ENCODE measurements around the gene NSD1. TPM values are rescaled to one million over a fixed set of nuclear protein-coding genes. Genes with fewer than 3 reads are reported as not detected.

NSD1 gene
- total RNA-seq, 1 experiment from 2014 or later, result 48.9 TPM

GRCh38 chr5:177093082-177093712, 40.4 kb upstream of the NSD1 start:
- no peak overlapping the region for H3K27ac ChIP-seq (ENCODE audit: low read length)
- H3K4me1 ChIP-seq (ENCODE audit: insufficient read depth, low read length), result no peaks in the 10 kb centered on the region
- no peaks in the 10 kb centered on the region for H3K9me2 ChIP-seq (replicated peaks; ENCODE audit: low read length)
- no peak overlapping the region for H3K4me2 ChIP-seq (ENCODE audit: low read length)
- no peak overlapping the region for H3K9ac ChIP-seq (ENCODE audit: low read length)
- no peaks in the 10 kb centered on the region for H4K20me1 ChIP-seq (ENCODE audit: low read length)
- H2AFZ ChIP-seq (ENCODE audit: low read length), result no peak overlapping the region
- no peaks in the 10 kb centered on the region for H3F3A ChIP-seq (ENCODE audit: low read length, unreplicated experiment)
- no TSS peak for BruUV-seq (replicated peaks)
- intact Hi-C loops (cut with micrococcal nuclease), result no loop called here
- no peak for TF ChIP-seq CTCF (conservative IDR thresholded peaks at IDR 0.05; ENCODE audit: low read depth, low read length)
- H3K79me2 ChIP-seq (ENCODE audit: low read length), result no peaks in the 10 kb centered on the region
- no peak overlapping the region for H3K4me3 ChIP-seq (ENCODE audit: low read length)
- CTCF ChIA-PET, result no interaction called here
- H3K9me3 ChIP-seq (ENCODE audit: low read length), result no peaks in the 10 kb centered on the region
- DNase-seq, result no peak
- no peaks in the 10 kb centered on the region for H3K27me3 ChIP-seq (ENCODE audit: low read length)
- no peaks in the 10 kb centered on the region for H3K36me3 ChIP-seq (ENCODE audit: low read depth, low read length)
- ATAC-seq, result no peak
- POLR2A ChIA-PET (ENCODE audit: unreplicated experiment), result no interaction called here

- Histone ChIP-seq H3K9me2 (replicated peaks; ENCODE audit: low read length) (no peaks in the 10 kb centered on the region), H3F3A (ENCODE audit: low read length, unreplicated experiment) (no peaks in the 10 kb centered on the region), H3K36me3 (ENCODE audit: low read depth, low read length) (no peaks in the 10 kb centered on the region), H3K4me2 (ENCODE audit: low read length) (no peak overlapping the region), H3K27ac (ENCODE audit: low read length) (no peak overlapping the region), H3K4me3 (ENCODE audit: low read length) (no peak overlapping the region), H3K4me1 (ENCODE audit: insufficient read depth, low read length) (no peaks in the 10 kb centered on the region), H3K9me3 (ENCODE audit: low read length) (no peaks in the 10 kb centered on the region), H3K79me2 (ENCODE audit: low read length) (no peaks in the 10 kb centered on the region), H3K9ac (ENCODE audit: low read length) (no peak overlapping the region), H3K27me3 (ENCODE audit: low read length) (no peaks in the 10 kb centered on the region), H4K20me1 (ENCODE audit: low read length) (no peaks in the 10 kb centered on the region), H2AFZ (ENCODE audit: low read length) (no peak overlapping the region)
- ChIA-PET POLR2A (ENCODE audit: unreplicated experiment) (no interaction called here), CTCF (no interaction called here)
- no peak for DNase-seq
- intact Hi-C loops (cut with micrococcal nuclease), result no loop called here
- TF ChIP-seq CTCF (conservative IDR thresholded peaks at IDR 0.05; ENCODE audit: low read depth, low read length) (no peak), EZH2 (IDR thresholded peaks at IDR 0.05; ENCODE audit: low read length, unreplicated experiment) (no peak), EZH2phosphoT487 (IDR thresholded peaks at IDR 0.05; ENCODE audit: borderline replicate concordance, low read length) (no peak)
- no peak for ATAC-seq
- no TSS peak for BruUV-seq (replicated peaks)
Observed at GRCh38 chr5:177093803-177094202, 39.8 kb upstream of the NSD1 start.

- intact Hi-C loops (cut with micrococcal nuclease), result no loop called here
- H3K4me1 ChIP-seq (ENCODE audit: insufficient read depth, low read length), result no peaks in the 10 kb centered on the region
- ATAC-seq (no peak), DNase-seq (no peak)
- ChIA-PET POLR2A (ENCODE audit: unreplicated experiment) (no interaction called here), CTCF (no interaction called here)
- no peak overlapping the region for H3K27ac ChIP-seq (ENCODE audit: low read length)
- no peak for TF ChIP-seq EZH2 (IDR thresholded peaks at IDR 0.05; ENCODE audit: low read length, unreplicated experiment)
- TF ChIP-seq EZH2phosphoT487 (IDR thresholded peaks at IDR 0.05; ENCODE audit: borderline replicate concordance, low read length), result no peak
- no peak for TF ChIP-seq CTCF (conservative IDR thresholded peaks at IDR 0.05; ENCODE audit: low read depth, low read length)
- no peaks in the 10 kb centered on the region for H3K27me3 ChIP-seq (ENCODE audit: low read length)
- BruUV-seq (replicated peaks), result no TSS peak
- H3K79me2 ChIP-seq (ENCODE audit: low read length), result no peaks in the 10 kb centered on the region
- no peak overlapping the region for H3K9ac ChIP-seq (ENCODE audit: low read length)
- no peaks in the 10 kb centered on the region for H3K9me3 ChIP-seq (ENCODE audit: low read length)
- H3K4me2 ChIP-seq (ENCODE audit: low read length), result no peak overlapping the region
- H3K4me3 ChIP-seq (ENCODE audit: low read length), result no peak overlapping the region
- no peak overlapping the region for H2AFZ ChIP-seq (ENCODE audit: low read length)
- no peaks in the 10 kb centered on the region for H3F3A ChIP-seq (ENCODE audit: low read length, unreplicated experiment)
- no peaks in the 10 kb centered on the region for H4K20me1 ChIP-seq (ENCODE audit: low read length)
- no peaks in the 10 kb centered on the region for H3K36me3 ChIP-seq (ENCODE audit: low read depth, low read length)
- H3K9me2 ChIP-seq (replicated peaks; ENCODE audit: low read length), result no peaks in the 10 kb centered on the region
Observed at GRCh38 chr5:177094224-177095087, 39.1 kb upstream of the NSD1 start.
